ENCODE results near the gene SLC10A7.

DNA sequence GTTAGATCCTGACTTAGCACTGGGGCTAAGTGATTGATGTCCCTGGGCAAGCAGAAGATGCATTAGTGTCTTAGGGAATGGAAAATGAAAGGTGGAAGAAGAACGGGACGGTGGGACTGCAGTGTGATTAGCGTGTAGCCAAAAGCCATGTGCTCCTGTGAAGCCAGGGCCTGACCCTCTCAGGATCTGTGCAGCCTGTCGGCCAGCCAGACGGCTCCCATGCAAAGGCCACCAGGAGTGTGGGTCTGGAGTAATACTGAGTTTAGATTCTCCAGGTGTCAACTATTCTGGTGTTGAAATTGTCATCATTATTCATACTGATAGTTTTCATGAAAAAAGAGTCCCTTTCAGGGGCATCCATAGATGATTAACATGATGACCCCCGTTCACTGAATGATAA, 275.4 kb downstream of the SLC10A7 start:
- TF ChIP-seq JUN (IDR thresholded peaks at IDR 0.05; ENCODE audit: low read depth, low read length), result no peak
- no peak for TF ChIP-seq BRCA1 (IDR thresholded peaks at IDR 0.05; ENCODE audit: low read depth, low read length)
- TF ChIP-seq, protein P1, sequence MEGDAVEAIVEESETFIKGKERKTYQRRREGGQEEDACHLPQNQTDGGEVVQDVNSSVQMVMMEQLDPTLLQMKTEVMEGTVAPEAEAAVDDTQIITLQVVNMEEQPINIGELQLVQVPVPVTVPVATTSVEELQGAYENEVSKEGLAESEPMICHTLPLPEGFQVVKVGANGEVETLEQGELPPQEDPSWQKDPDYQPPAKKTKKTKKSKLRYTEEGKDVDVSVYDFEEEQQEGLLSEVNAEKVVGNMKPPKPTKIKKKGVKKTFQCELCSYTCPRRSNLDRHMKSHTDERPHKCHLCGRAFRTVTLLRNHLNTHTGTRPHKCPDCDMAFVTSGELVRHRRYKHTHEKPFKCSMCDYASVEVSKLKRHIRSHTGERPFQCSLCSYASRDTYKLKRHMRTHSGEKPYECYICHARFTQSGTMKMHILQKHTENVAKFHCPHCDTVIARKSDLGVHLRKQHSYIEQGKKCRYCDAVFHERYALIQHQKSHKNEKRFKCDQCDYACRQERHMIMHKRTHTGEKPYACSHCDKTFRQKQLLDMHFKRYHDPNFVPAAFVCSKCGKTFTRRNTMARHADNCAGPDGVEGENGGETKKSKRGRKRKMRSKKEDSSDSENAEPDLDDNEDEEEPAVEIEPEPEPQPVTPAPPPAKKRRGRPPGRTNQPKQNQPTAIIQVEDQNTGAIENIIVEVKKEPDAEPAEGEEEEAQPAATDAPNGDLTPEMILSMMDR (IDR thresholded peaks at IDR 0.05; ENCODE audit: control extremely low read depth in 1 of 3, insufficient read depth in 1 of 3, low read depth in 1 of 3, low read length in 3 of 3), result no peak
- TF ChIP-seq GABPA (IDR thresholded peaks at IDR 0.05; ENCODE audit: borderline replicate concordance, insufficient read depth, low read length), result no peak
- TF ChIP-seq EZH2 (IDR thresholded peaks at IDR 0.05; ENCODE audit: low read depth, low read length, severe bottlenecking), result no peak
- no peak for TF ChIP-seq GTF2F1 (IDR thresholded peaks at IDR 0.05; ENCODE audit: borderline replicate concordance, low read depth, low read length)
- TF ChIP-seq SIX5 (IDR thresholded peaks at IDR 0.05; ENCODE audit: low read depth, low read length), result no peak
- TF ChIP-seq EGR1 (IDR thresholded peaks at IDR 0.05; ENCODE audit: borderline replicate concordance, low read depth, low read length), result no peak
- no peak for TF ChIP-seq KDM1A (IDR thresholded peaks at IDR 0.05; ENCODE audit: borderline replicate concordance, low read length)
